Endodermal cell (in vitro differentiated cells): ENCODE data around the gene CSNK2A2. TPM values are rescaled to one million over a fixed set of nuclear protein-coding genes. Genes with fewer than 3 reads are reported as not detected.

Source experiments
- DNase-seq: peaks from one replicate; pipeline ENCODE4 v3.0.0-alpha.2; 2017
- H3K27ac ChIP-seq: 2 replicates; pipeline ENCODE4 v1.5.1; 2013; ENCODE audit warnings: mild to moderate bottlenecking, low read depth, low read length, moderate library complexity
- H3K27me3 ChIP-seq: 2 replicates; pipeline ENCODE4 v1.6.1; 2013; ENCODE audit warnings: mild to moderate bottlenecking, low read length, moderate library complexity; ENCODE audit not compliant: insufficient read depth, control insufficient read depth, poor library complexity, severe bottlenecking
- H3K36me3 ChIP-seq: 2 replicates; pipeline ENCODE4 v1.7.0; 2013; ENCODE audit warnings: mild to moderate bottlenecking, low read length, moderate library complexity; ENCODE audit not compliant: control insufficient read depth, insufficient read depth
- H3K4me1 ChIP-seq: one replicate; pipeline ENCODE4 v1.7.0; 2013; ENCODE audit warnings: low read length; ENCODE audit not compliant: control insufficient read depth, insufficient read depth
- H3K4me3 ChIP-seq: 2 replicates; pipeline ENCODE4 v1.5.1; 2013; ENCODE audit warnings: mild to moderate bottlenecking, low read length, moderate library complexity
- H3K9ac ChIP-seq: 2 replicates; pipeline ENCODE4 v1.6.1; 2013; ENCODE audit warnings: mild to moderate bottlenecking, low read length, moderate library complexity; ENCODE audit not compliant: poor library complexity, severe bottlenecking; ENCODE audit errors: extremely low read depth
- H3K9me3 ChIP-seq: 2 replicates; pipeline ENCODE4 v1.6.1; 2013; ENCODE audit warnings: mild to moderate bottlenecking, low read length, moderate library complexity; ENCODE audit not compliant: control insufficient read depth
- H3K27ac Mint-ChIP-seq: 2 replicates; pipeline ENCODE4 v1.8.0; 2020; ENCODE audit warnings: mixed read lengths
- H3K27me3 Mint-ChIP-seq: 2 replicates; pipeline ENCODE4 v1.8.0; 2021; ENCODE audit warnings: mild to moderate bottlenecking, mixed read lengths; ENCODE audit not compliant: insufficient read depth
- H3K36me3 Mint-ChIP-seq: 2 replicates; pipeline ENCODE4 v1.8.0; 2020; ENCODE audit warnings: low read depth, mixed read lengths
- H3K4me1 Mint-ChIP-seq: 2 replicates; pipeline ENCODE4 v1.8.0; 2020; ENCODE audit warnings: mixed read lengths
- H3K4me3 Mint-ChIP-seq: 2 replicates; pipeline ENCODE4 v1.8.0; 2020; ENCODE audit warnings: mild to moderate bottlenecking, moderate library complexity, mixed read lengths
- H3K9me3 Mint-ChIP-seq: 2 replicates; pipeline ENCODE4 v1.8.0; 2020; ENCODE audit warnings: mild to moderate bottlenecking, mixed read lengths
- CTCF ChIP-seq: fragments of 200-600 bp; sonication (generic); conservative IDR thresholded peaks from 2 replicates; pipeline ENCODE4 v1.5.0; 2021; ENCODE audit warnings: antibody characterized with exemption, mild to moderate bottlenecking
- WGBS, 2 experiments: methylation state at CpG; one replicate each; pipeline versions ENCODE4 v1.1.5 to v1.1.7; 2013; ENCODE audit warnings: missing lambda C conversion rate in 2 of 2, mixed read lengths in 1 of 2; ENCODE audit not compliant: insufficient coverage in 1 of 2, insufficient read length in 1 of 2; 5-methylcytosine and 5-hydroxymethylcytosine counted together
- total RNA-seq, 2 donors: library from RNA; stranded (reverse); fragmentation: NEBNext Ultra II Directional in 1 of 2; extraction: Animal tissue kit (Norgen Biotek cat#: 25700) in 1 of 2; gene quantifications; 2 replicates in 1 of 2; 3 replicates in 1 of 2; pipeline ENCODE4 v1.2.1, GENCODE V29; 2021

Gene CSNK2A2
- total RNA-seq, 2 donors from 2014 or later = 114 to 121 TPM

GRCh38 chr16:58211846-58212245, 13.9 kb upstream of the CSNK2A2 start:
- H3K4me3 Mint-ChIP-seq = no peak overlapping the region
- DNase-seq = no peak
- H3K4me3 ChIP-seq = no peak overlapping the region
- no peaks in the 10 kb centered on the region for H3K4me1 Mint-ChIP-seq
- no peaks in the 10 kb centered on the region for H3K27me3 ChIP-seq
- H3K27me3 Mint-ChIP-seq = peaks cover 38% of the 10 kb centered on the region
- TF ChIP-seq CTCF = no peak
- no peaks in the 10 kb centered on the region for H3K36me3 Mint-ChIP-seq
- no peak overlapping the region for H3K27ac Mint-ChIP-seq
- H3K9me3 ChIP-seq = no peaks in the 10 kb centered on the region
- no peak overlapping the region for H3K9ac ChIP-seq
- no peaks in the 10 kb centered on the region for H3K4me1 ChIP-seq
- no peaks in the 10 kb centered on the region for H3K36me3 ChIP-seq
- 44% methylated on average over 2 of the region's 3 CpGs; no CpG with 5 or more reads in 1 of the 2 experiments for WGBS, 2 experiments
- no peak overlapping the region for H3K27ac ChIP-seq
- H3K9me3 Mint-ChIP-seq = peaks cover 6% of the 10 kb centered on the region

- H3K4me1 Mint-ChIP-seq = no peaks in the 10 kb centered on the region
- H3K27ac Mint-ChIP-seq = no peak overlapping the region
- peaks cover 35% of the 10 kb centered on the region for H3K27me3 Mint-ChIP-seq
- no peak overlapping the region for H3K9ac ChIP-seq
- no peaks in the 10 kb centered on the region for H3K36me3 Mint-ChIP-seq
- H3K4me3 Mint-ChIP-seq = no peak overlapping the region
- no peaks in the 10 kb centered on the region for H3K36me3 ChIP-seq
- H3K4me1 ChIP-seq = no peaks in the 10 kb centered on the region
- TF ChIP-seq CTCF = no peak
- DNase-seq = no peak
- no peak overlapping the region for H3K27ac ChIP-seq
- H3K27me3 ChIP-seq = no peaks in the 10 kb centered on the region
- peaks cover under 1% of the 10 kb centered on the region for H3K9me3 Mint-ChIP-seq
- H3K4me3 ChIP-seq = no peak overlapping the region
- no peaks in the 10 kb centered on the region for H3K9me3 ChIP-seq
Observed at GRCh38 chr16:58211245-58211644, 13.3 kb upstream of the CSNK2A2 start.

GRCh38 chr16:58205276-58206036, 7.5 kb upstream of the CSNK2A2 start:
- Mint-ChIP-seq H3K27me3 (peaks cover 18% of the 10 kb centered on the region), H3K36me3 (no peaks in the 10 kb centered on the region), H3K4me1 (peaks cover 3% of the 10 kb centered on the region), H3K4me3 (no peak overlapping the region), H3K9me3 (no peaks in the 10 kb centered on the region), H3K27ac (no peak overlapping the region)
- H3K36me3 ChIP-seq = no peaks in the 10 kb centered on the region
- no peak overlapping the region for H3K27ac ChIP-seq
- no peaks in the 10 kb centered on the region for H3K4me1 ChIP-seq
- H3K9me3 ChIP-seq = no peaks in the 10 kb centered on the region
- WGBS, 2 experiments = 76 to 77% methylated on average over 8 to 10 of the region's 10 CpGs
- H3K27me3 ChIP-seq = peaks cover 2% of the 10 kb centered on the region
- no peak for DNase-seq
- H3K9ac ChIP-seq = no peak overlapping the region
- no peak for TF ChIP-seq CTCF
- no peak overlapping the region for H3K4me3 ChIP-seq
